Mesendoderm (in vitro differentiated cells): ENCODE data around the gene PHF20.
"Not testable (repeated sequence)": the region's sequence is repeated elsewhere in the genome, so short reads cannot be mapped to it uniquely, and the experiment has no call there.

ENCODE experiments used
- DNase-seq: peaks from one replicate; pipeline ENCODE4 v3.0.0; 2013
- H2AK5ac ChIP-seq: 2 replicates; pipeline ENCODE4 v1.6.1; 2013; ENCODE audit warnings: low read length, inconsistent platforms
- H2BK120ac ChIP-seq: 2 replicates; pipeline ENCODE4 v1.6.1; 2013; ENCODE audit warnings: low read depth, mild to moderate bottlenecking, low read length, moderate library complexity, mixed read lengths
- H2BK15ac ChIP-seq: replicated peaks from 2 replicates; pipeline ENCODE4 v1.6.1; 2013; ENCODE audit warnings: low read depth, mild to moderate bottlenecking, moderate library complexity
- H2BK5ac ChIP-seq: 2 replicates; pipeline ENCODE4 v1.6.1; 2013; ENCODE audit warnings: low read length, inconsistent platforms
- H3K18ac ChIP-seq: 2 replicates; pipeline ENCODE4 v1.6.1; 2013; ENCODE audit warnings: mild to moderate bottlenecking, low read length, mixed read lengths
- H3K23ac ChIP-seq: one replicate; pipeline ENCODE4 v1.6.1; 2013; ENCODE audit warnings: low read length
- H3K27ac ChIP-seq: 2 replicates; pipeline ENCODE4 v1.5.1; 2013; ENCODE audit warnings: low read depth, mild to moderate bottlenecking, inconsistent platforms, low read length, moderate library complexity
- H3K27me3 ChIP-seq: 2 replicates; pipeline ENCODE4 v1.6.1; 2013; ENCODE audit warnings: low read length, control low read depth, mild to moderate bottlenecking, inconsistent platforms; ENCODE audit not compliant: insufficient read depth, poor library complexity
- H3K36me3 ChIP-seq: 2 replicates; pipeline ENCODE4 v1.6.1; 2013; ENCODE audit warnings: low read length, inconsistent platforms; ENCODE audit not compliant: control insufficient read depth, insufficient read depth
- H3K4ac ChIP-seq: one replicate; pipeline ENCODE4 v1.6.1; 2013; ENCODE audit warnings: low read depth, mild to moderate bottlenecking, low read length, moderate library complexity
- H3K4me1 ChIP-seq: 2 replicates; pipeline ENCODE4 v1.6.1; 2013; ENCODE audit warnings: low read depth, low read length, inconsistent platforms; ENCODE audit not compliant: control insufficient read depth
- H3K4me2 ChIP-seq: 2 replicates; pipeline ENCODE4 v1.6.1; 2013; ENCODE audit warnings: low read length
- H3K4me3 ChIP-seq: 2 replicates; pipeline ENCODE4 v1.5.1; 2013; ENCODE audit warnings: mild to moderate bottlenecking, low read length
- H3K56ac ChIP-seq: one replicate; pipeline ENCODE4 v1.6.1; 2013; ENCODE audit warnings: low read length
- H3K79me1 ChIP-seq: 2 replicates; pipeline ENCODE4 v1.6.1; 2013; ENCODE audit warnings: low read length, inconsistent platforms
- H3K79me2 ChIP-seq: 2 replicates; pipeline ENCODE4 v1.6.1; 2013; ENCODE audit warnings: mild to moderate bottlenecking, low read length; ENCODE audit not compliant: control insufficient read depth, insufficient read depth
- H3K9ac ChIP-seq: 2 replicates; pipeline ENCODE4 v1.6.1; 2013; ENCODE audit warnings: low read length, inconsistent platforms
- H4K5ac ChIP-seq: one replicate; pipeline ENCODE4 v1.6.1; 2013; ENCODE audit warnings: low read length
- H4K8ac ChIP-seq: one replicate; pipeline ENCODE4 v1.6.1; 2013; ENCODE audit warnings: low read depth, mild to moderate bottlenecking, control low read depth, low read length, moderate library complexity
- WGBS: extraction: QIAGEN DNeasy Blood & Tissue Kit; methylation state at CpG from one replicate; pipeline ENCODE4 v1.1.7; 2013; ENCODE audit warnings: low lambda C conversion rate, missing lambda C conversion rate; ENCODE audit not compliant: insufficient coverage; ENCODE audit errors: extremely low coverage; 5-methylcytosine and 5-hydroxymethylcytosine counted together

PHF20 gene

GRCh38 chr20:35895516-35895915 lies 123.7 kb downstream of the PHF20 start:
- H3K4me3 ChIP-seq, H3K36me3 ChIP-seq, H3K56ac ChIP-seq, H3K18ac ChIP-seq, H3K79me1 ChIP-seq, H3K4me1 ChIP-seq, H3K27ac ChIP-seq, H3K4ac ChIP-seq, DNase-seq, H3K27me3 ChIP-seq, H3K9ac ChIP-seq, H3K79me2 ChIP-seq, H3K4me2 ChIP-seq, H4K8ac ChIP-seq, H3K23ac ChIP-seq, H2BK5ac ChIP-seq, H2BK15ac ChIP-seq, H4K5ac ChIP-seq, H2AK5ac ChIP-seq, H2BK120ac ChIP-seq: not testable (repeated sequence)
- no CpG with 5 or more reads among the region's 7 CpGs for WGBS

DNA sequence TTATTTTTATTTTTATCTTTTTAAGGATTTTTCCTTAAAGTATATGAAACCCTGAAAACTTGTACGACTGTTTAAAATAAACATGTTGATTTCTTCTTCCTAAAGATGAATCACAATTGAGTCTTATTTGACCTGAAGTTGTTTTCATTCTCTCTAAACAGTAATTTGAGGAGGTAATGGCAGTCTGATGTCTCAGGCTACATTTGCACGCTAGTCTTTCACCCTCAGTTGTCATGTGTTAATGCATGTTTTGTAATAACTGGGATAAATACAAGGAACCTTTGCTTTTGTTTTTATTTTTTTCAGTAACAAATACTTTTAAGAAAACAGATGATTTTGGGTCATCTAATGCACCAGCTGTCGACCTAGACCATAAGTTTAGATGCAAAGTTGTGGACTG lies 127.2 kb downstream of the PHF20 start:
- no peak overlapping the region for H3K4me2 ChIP-seq
- peaks cover 2% of the 10 kb centered on the region for H3K36me3 ChIP-seq
- H2BK15ac ChIP-seq, result no peak overlapping the region
- no peak overlapping the region for H3K4ac ChIP-seq
- H3K9ac ChIP-seq, result no peak overlapping the region
- H3K79me1 ChIP-seq, result peaks cover 4% of the 10 kb centered on the region
- H2BK5ac ChIP-seq, result no peak overlapping the region
- H4K8ac ChIP-seq, result no peak overlapping the region
- H3K27me3 ChIP-seq, result no peaks in the 10 kb centered on the region
- no peaks in the 10 kb centered on the region for H3K79me2 ChIP-seq
- no peaks in the 10 kb centered on the region for H3K4me1 ChIP-seq
- no peak overlapping the region for H3K4me3 ChIP-seq
- H3K56ac ChIP-seq, result no peak overlapping the region
- no peak overlapping the region for H2AK5ac ChIP-seq
- no peak for DNase-seq
- H3K23ac ChIP-seq, result no peak overlapping the region
- H3K18ac ChIP-seq, result no peak overlapping the region
- no peak overlapping the region for H2BK120ac ChIP-seq
- no peak overlapping the region for H4K5ac ChIP-seq
- no peak overlapping the region for H3K27ac ChIP-seq
- WGBS, result no CpG with 5 or more reads among the region's 3 CpGs

GRCh38 chr20:35901230-35901629 lies 129.4 kb downstream of the PHF20 start:
- H3K4me3 ChIP-seq, H3K27ac ChIP-seq, H2AK5ac ChIP-seq, H3K36me3 ChIP-seq, H4K5ac ChIP-seq, H2BK120ac ChIP-seq, H4K8ac ChIP-seq, H3K23ac ChIP-seq, H3K79me1 ChIP-seq, H3K56ac ChIP-seq, DNase-seq, H3K4me1 ChIP-seq, H3K4ac ChIP-seq, H3K79me2 ChIP-seq, H3K27me3 ChIP-seq, H2BK5ac ChIP-seq, H3K4me2 ChIP-seq, H2BK15ac ChIP-seq, H3K9ac ChIP-seq, H3K18ac ChIP-seq: not testable (repeated sequence)
- no CpG with 5 or more reads among the region's 4 CpGs for WGBS

- Histone ChIP-seq H3K79me2 (no peaks in the 10 kb centered on the region), H2AK5ac (no peak overlapping the region), H2BK5ac (no peak overlapping the region), H3K79me1 (peaks cover 4% of the 10 kb centered on the region), H4K5ac (no peak overlapping the region), H4K8ac (no peak overlapping the region), H3K23ac (no peak overlapping the region), H3K9ac (no peak overlapping the region), H2BK15ac (no peak overlapping the region), H3K4me3 (no peak overlapping the region), H3K18ac (no peak overlapping the region), H2BK120ac (no peak overlapping the region), H3K27ac (no peak overlapping the region), H3K56ac (no peak overlapping the region), H3K4me1 (no peaks in the 10 kb centered on the region), H3K4ac (no peak overlapping the region), H3K4me2 (no peak overlapping the region), H3K27me3 (no peaks in the 10 kb centered on the region), H3K36me3 (peaks cover 2% of the 10 kb centered on the region)
- WGBS, result no CpG with 5 or more reads among the region's 4 CpGs
- no peak for DNase-seq
Observed at GRCh38 chr20:35901678-35902544, 130.1 kb downstream of the PHF20 start.

DNA sequence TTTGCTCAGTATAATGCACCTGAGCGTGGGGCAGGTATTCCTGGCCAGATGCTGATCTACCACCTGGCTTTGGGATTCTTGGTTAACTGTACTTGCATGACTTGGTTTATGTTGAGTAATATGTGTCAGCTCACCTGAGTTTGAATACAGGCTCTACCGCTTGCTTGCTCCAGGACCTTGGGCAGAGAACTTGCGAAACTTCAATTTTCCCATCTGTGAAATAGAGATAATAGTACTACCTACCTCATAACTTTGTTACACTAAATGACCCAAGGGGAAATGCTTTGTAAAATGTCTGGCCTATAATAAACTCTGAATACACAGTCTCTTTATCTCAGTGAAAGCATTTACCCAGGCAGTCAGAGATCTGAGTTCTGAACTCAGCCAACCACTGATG lies 130.7 kb downstream of the PHF20 start:
- no peaks in the 10 kb centered on the region for H3K27me3 ChIP-seq
- no peak overlapping the region for H2BK5ac ChIP-seq
- H3K4me1 ChIP-seq, result no peaks in the 10 kb centered on the region
- no peak overlapping the region for H4K8ac ChIP-seq
- H3K4me2 ChIP-seq, result no peak overlapping the region
- no peak overlapping the region for H3K4me3 ChIP-seq
- WGBS, result no CpG with 5 or more reads among the region's 3 CpGs
- H2AK5ac ChIP-seq, result no peak overlapping the region
- peaks cover 2% of the 10 kb centered on the region for H3K36me3 ChIP-seq
- H3K9ac ChIP-seq, result no peak overlapping the region
- H3K18ac ChIP-seq, result no peak overlapping the region
- no peak overlapping the region for H3K23ac ChIP-seq
- H2BK120ac ChIP-seq, result no peak overlapping the region
- no peaks in the 10 kb centered on the region for H3K79me2 ChIP-seq
- H3K79me1 ChIP-seq, result peaks cover 4% of the 10 kb centered on the region
- no peak overlapping the region for H4K5ac ChIP-seq
- no peak overlapping the region for H3K27ac ChIP-seq
- H3K56ac ChIP-seq, result no peak overlapping the region
- no peak overlapping the region for H3K4ac ChIP-seq
- H2BK15ac ChIP-seq, result no peak overlapping the region
- no peak for DNase-seq

DNA sequence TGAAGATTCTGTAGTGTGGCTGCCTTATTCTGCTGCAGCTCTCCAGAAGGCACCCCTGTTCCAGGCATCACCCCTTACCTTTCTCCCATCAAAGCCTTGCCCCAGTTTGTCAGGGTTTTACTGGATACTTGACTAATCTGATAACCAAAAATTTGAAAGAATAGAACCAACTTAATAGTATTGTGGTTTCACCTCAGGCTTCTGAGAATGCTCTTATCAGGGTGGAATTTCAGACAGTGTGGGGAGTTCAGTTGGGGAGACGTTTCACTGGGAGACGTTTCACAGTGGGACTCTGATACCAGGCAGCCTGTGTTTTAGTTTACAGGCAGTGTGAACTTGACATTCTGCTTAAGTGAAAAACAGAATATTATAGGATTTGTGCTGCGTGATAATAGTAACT lies 132.0 kb downstream of the PHF20 start:
- H3K18ac ChIP-seq, result no peak overlapping the region
- H2BK15ac ChIP-seq, result no peak overlapping the region
- H2BK5ac ChIP-seq, result no peak overlapping the region
- peaks cover 2% of the 10 kb centered on the region for H3K36me3 ChIP-seq
- H3K27ac ChIP-seq, result no peak overlapping the region
- no peaks in the 10 kb centered on the region for H3K27me3 ChIP-seq
- no peak overlapping the region for H3K56ac ChIP-seq
- peaks cover 5% of the 10 kb centered on the region for H3K79me1 ChIP-seq
- H3K4ac ChIP-seq, result no peak overlapping the region
- no peak overlapping the region for H3K9ac ChIP-seq
- no peak for DNase-seq
- H4K5ac ChIP-seq, result no peak overlapping the region
- H3K23ac ChIP-seq, result no peak overlapping the region
- no peak overlapping the region for H3K4me2 ChIP-seq
- no peak overlapping the region for H4K8ac ChIP-seq
- no peak overlapping the region for H3K4me3 ChIP-seq
- H2AK5ac ChIP-seq, result no peak overlapping the region
- H3K79me2 ChIP-seq, result no peaks in the 10 kb centered on the region
- peaks cover 2% of the 10 kb centered on the region for H3K4me1 ChIP-seq
- WGBS, result no CpG with 5 or more reads among the region's 3 CpGs
- no peak overlapping the region for H2BK120ac ChIP-seq
